Parathyroid adenoma (tissue), 2 donors: ENCODE measurements around the gene HJURP.

ENCODE experiments used
- H2AFZ ChIP-seq: fragments of 300-600 bp; sonication (generic); one replicate; pipeline ENCODE4 v1.7.0; 2017; ENCODE audit warnings: antibody characterized with exemption, mild to moderate bottlenecking
- H3K27ac ChIP-seq: fragments of 300-600 bp; sonication (generic); one replicate; pipeline ENCODE4 v1.7.0; 2017
- H3K27me3 ChIP-seq: fragments of 300-600 bp; sonication (generic); one replicate; pipeline ENCODE4 v1.7.0; 2017; ENCODE audit warnings: low read length; ENCODE audit not compliant: control insufficient read depth, insufficient read depth
- H3K36me3 ChIP-seq: fragments of 300-600 bp; sonication (generic); one replicate; pipeline ENCODE4 v1.7.0; 2017; ENCODE audit warnings: low read length; ENCODE audit not compliant: control insufficient read depth, insufficient read depth
- H3K4me1 ChIP-seq: fragments of 300-600 bp; sonication (generic); one replicate; pipeline ENCODE4 v1.7.0; 2017; ENCODE audit warnings: control low read depth
- H3K4me2 ChIP-seq: fragments of 300-600 bp; sonication (generic); one replicate; pipeline ENCODE4 v1.7.0; 2017; ENCODE audit warnings: low read length
- H3K4me3 ChIP-seq: fragments of 300-600 bp; sonication (generic); one replicate; pipeline ENCODE4 v1.7.0; 2017; ENCODE audit warnings: low read depth, low read length
- H3K79me2 ChIP-seq: fragments of 300-600 bp; sonication (generic); one replicate; pipeline ENCODE4 v1.7.0; 2017; ENCODE audit warnings: control low read depth
- H3K9ac ChIP-seq: fragments of 300-600 bp; sonication (generic); one replicate; pipeline ENCODE4 v1.7.0; 2017; ENCODE audit warnings: mild to moderate bottlenecking
- H3K9me3 ChIP-seq: fragments of 300-600 bp; sonication (generic); one replicate; pipeline ENCODE4 v1.7.0; 2017; ENCODE audit warnings: low read length; ENCODE audit not compliant: control insufficient read depth
- CTCF ChIP-seq: fragments of 300-600 bp; sonication (generic); IDR thresholded peaks from one replicate; pipeline ENCODE4 v1.7.0; 2017; ENCODE audit warnings: antibody characterized with exemption, mild to moderate bottlenecking
- donor health status: primary hyperparathyroidism.

The HJURP gene

GRCh38 chr2:233814056-233814835 is 40.1 kb downstream of the HJURP start:
- Histone ChIP-seq H2AFZ (no peak overlapping the region), H3K27ac (no peak overlapping the region), H3K79me2 (no peaks in the 10 kb centered on the region), H3K27me3 (no peaks in the 10 kb centered on the region), H3K4me3 (no peak overlapping the region), H3K9me3 (no peaks in the 10 kb centered on the region), H3K9ac (no peak overlapping the region), H3K4me1 (no peaks in the 10 kb centered on the region), H3K36me3 (no peaks in the 10 kb centered on the region), H3K4me2 (no peak overlapping the region)
- TF ChIP-seq CTCF, result no peak

GRCh38 chr2:233813236-233814055 is 40.9 kb downstream of the HJURP start:
- H3K27ac ChIP-seq, result no peak overlapping the region
- H3K79me2 ChIP-seq, result no peaks in the 10 kb centered on the region
- no peaks in the 10 kb centered on the region for H3K36me3 ChIP-seq
- H3K9me3 ChIP-seq, result no peaks in the 10 kb centered on the region
- no peak overlapping the region for H3K4me3 ChIP-seq
- no peaks in the 10 kb centered on the region for H3K4me1 ChIP-seq
- no peak for TF ChIP-seq CTCF
- no peak overlapping the region for H2AFZ ChIP-seq
- no peak overlapping the region for H3K9ac ChIP-seq
- H3K4me2 ChIP-seq, result no peak overlapping the region
- no peaks in the 10 kb centered on the region for H3K27me3 ChIP-seq

- no peak overlapping the region for H3K4me3 ChIP-seq
- no peak overlapping the region for H3K9ac ChIP-seq
These were observed 42.6 kb downstream of the HJURP start for GRCh38 chr2:233811732-233812131.

GRCh38 chr2:233811087-233811486 is 43.2 kb downstream of the HJURP start:
- no peak overlapping the region for H3K27ac ChIP-seq
- no peaks in the 10 kb centered on the region for H3K79me2 ChIP-seq
- no peak for TF ChIP-seq CTCF
- H3K9ac ChIP-seq, result no peak overlapping the region
- H3K9me3 ChIP-seq, result no peaks in the 10 kb centered on the region
- H3K4me1 ChIP-seq, result no peaks in the 10 kb centered on the region
- no peaks in the 10 kb centered on the region for H3K36me3 ChIP-seq
- H2AFZ ChIP-seq, result no peak overlapping the region
- no peak overlapping the region for H3K4me3 ChIP-seq
- H3K27me3 ChIP-seq, result no peaks in the 10 kb centered on the region
- H3K4me2 ChIP-seq, result no peak overlapping the region

More at GRCh38 chr2:233811732-233812131, 42.6 kb downstream of the HJURP start:
- H2AFZ ChIP-seq, result no peak overlapping the region
- no peaks in the 10 kb centered on the region for H3K4me1 ChIP-seq
- no peaks in the 10 kb centered on the region for H3K9me3 ChIP-seq
- no peaks in the 10 kb centered on the region for H3K36me3 ChIP-seq
- H3K27ac ChIP-seq, result no peak overlapping the region
- no peaks in the 10 kb centered on the region for H3K27me3 ChIP-seq
- no peak for TF ChIP-seq CTCF
- no peaks in the 10 kb centered on the region for H3K79me2 ChIP-seq
- H3K4me2 ChIP-seq, result no peak overlapping the region
